GM19351 (cell line): ENCODE results near the gene ZNF827.
A peak's percentile ranks its signal among the peaks of the same experiment; 100 is the strongest.

ENCODE experiments used
- ATAC-seq: cut with Tn5 transposase; IDR thresholded peaks from one replicate; pipeline ENCODE4 v1.9.1; 2021; ENCODE audit warnings: mild to moderate bottlenecking, moderate library complexity; ENCODE audit not compliant: unreplicated experiment

The ZNF827 gene

DNA sequence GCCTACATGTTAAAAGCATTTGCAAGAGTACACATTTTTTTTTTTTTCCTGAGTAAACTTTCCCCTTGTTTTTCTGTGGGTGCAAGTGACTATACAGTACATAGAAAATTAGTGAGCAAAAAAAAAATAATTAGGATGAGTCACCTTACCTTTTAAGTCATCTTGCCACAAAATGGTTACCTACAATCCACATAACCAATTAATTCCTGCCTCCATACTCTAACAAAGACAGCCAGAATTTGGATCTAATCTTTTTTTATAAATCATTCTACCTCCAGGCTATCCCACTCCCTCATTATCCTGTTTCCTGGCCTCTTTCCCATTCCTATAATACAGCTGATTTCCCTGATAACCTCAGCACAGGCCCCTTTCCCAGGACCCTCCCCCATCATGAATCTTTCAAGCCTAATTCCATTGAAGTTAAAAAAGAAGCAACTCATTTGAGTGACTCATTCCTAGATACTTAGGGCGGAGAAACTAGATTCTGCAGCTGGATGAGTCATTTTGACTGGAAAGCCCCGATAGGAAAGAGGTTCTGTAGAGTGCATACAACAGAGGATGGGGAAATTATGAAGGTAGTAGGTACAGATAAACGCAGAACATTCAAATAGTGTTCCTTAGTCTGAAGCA is 130.5 kb downstream of the ZNF827 start:
- peak; percentile 70 for ATAC-seq

- no peak for ATAC-seq
These were observed 133.1 kb downstream of the ZNF827 start for GRCh38 chr4:145805490-145805889.

DNA sequence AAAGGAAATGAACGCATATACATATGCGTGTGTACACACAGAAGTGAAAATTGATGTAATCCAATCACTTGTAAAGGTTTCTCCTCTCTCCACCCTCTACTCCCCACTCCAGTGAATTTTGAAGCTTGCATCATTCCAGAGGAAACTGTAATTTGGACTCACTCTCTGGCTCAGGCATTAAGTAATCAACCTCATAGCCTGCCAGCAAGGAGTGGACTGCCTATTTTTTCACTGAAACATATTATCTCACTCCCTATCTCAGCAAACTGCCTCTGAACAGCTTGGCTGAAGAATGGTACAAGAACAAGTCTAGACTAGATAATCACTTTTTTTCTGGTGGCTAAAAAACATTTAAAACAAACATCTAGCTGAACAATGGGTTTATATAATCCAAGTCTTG is 134.5 kb downstream of the ZNF827 start:
- ATAC-seq, result no peak

DNA sequence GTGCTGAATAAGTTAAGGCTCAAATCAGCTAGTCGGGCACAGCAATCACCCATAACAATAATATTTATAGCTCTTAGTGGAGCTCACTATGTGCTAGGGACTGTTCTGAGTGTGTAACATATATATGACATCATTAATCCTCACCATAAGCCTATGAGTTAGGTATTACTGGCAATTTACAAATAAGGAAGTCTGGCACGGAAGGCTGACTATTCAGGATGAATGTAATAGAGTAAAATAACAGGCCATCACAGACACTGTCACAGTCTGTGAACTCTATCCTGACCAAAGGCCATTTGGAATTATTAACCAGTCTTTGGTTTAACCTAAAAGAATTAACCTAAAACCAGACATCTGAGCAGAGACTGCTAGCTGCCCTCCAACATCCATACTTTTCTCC is 139.4 kb downstream of the ZNF827 start:
- ATAC-seq, result no peak

GRCh38 chr4:145797278-145797677 is 141.3 kb downstream of the ZNF827 start:
- ATAC-seq, result no peak

- no peak for ATAC-seq
These were observed 142.3 kb downstream of the ZNF827 start for GRCh38 chr4:145796346-145796745.

- ATAC-seq, result no peak
These were observed 143.1 kb downstream of the ZNF827 start for GRCh38 chr4:145795521-145795920.

GRCh38 chr4:145792429-145792828 is 146.2 kb downstream of the ZNF827 start:
- no peak for ATAC-seq

DNA sequence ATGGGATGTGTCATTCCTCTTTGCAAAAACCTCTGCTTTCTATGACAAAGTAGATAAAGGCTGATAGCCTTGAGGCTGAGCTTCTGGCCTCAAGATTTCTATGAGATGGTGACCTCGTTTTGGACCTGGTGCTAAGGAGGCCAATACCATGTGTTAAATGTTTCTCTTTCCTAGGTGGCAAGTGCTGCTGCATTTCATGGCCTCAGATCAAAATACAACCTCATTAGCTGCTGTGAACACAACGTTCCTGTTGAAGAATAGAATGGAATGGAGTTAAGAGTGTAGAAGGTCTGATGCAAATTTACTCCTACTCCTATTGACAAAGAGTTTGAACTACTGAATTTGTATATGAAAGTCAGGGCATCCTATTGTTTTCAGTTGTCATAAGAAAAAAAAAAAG is 146.6 kb downstream of the ZNF827 start:
- ATAC-seq, result no peak

DNA sequence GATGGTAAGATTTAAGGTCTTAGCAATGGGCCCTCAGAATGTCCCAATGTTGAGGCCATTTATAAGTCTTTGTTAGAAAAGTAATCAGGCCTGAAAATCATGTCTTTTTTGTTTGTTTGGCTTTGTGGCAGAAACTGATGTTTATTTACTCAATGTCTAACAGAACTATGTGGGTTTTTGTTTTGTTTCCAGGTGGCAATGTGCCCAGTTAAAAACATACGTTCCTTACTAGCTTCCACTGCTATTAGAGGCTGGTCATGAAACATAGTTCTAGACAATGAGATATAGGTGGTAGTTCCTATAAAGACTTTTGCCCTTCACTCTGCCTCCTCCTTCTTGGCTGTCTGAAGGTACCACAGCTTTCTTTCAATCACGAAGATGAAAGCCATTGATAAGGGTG is 149.9 kb downstream of the ZNF827 start:
- ATAC-seq, result no peak

DNA sequence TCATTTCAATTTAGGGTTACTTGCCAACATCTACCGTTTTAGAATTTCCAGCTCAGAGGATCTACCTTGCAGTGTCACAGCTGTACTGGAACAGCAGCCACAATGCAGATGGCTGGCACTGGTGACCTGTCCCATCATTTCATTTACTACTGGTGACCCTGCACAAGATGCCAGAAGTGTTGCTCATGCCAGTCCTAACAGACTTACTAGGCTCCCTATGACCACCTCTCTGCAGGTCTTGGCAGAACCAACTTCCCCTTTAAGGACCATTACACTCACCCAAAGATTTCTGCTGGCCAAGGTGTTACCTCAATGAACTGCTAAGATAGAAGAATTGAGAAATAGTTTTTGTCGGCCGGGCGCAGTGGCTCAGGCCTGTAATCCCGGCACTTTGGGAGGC is 151.8 kb downstream of the ZNF827 start:
- ATAC-seq, result no peak

DNA sequence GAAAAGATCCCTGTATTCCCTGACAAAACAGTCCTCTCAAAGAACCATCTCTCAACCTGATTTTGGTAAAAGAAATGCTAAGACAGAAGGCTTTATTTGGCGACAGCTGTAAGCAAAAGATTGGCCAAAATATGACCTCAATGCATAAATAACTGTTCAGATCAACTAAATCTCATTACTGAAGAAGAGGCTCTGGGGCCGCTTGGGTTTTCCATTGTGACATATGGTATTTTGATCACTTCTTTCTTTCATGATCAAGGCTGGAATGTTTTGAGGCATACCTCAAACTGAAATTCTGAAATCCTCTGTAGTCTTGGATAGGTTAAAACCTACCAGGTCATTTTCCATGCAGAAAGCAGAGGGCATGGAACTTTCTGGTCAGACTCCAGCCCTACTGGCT is 152.4 kb downstream of the ZNF827 start:
- no peak for ATAC-seq

DNA sequence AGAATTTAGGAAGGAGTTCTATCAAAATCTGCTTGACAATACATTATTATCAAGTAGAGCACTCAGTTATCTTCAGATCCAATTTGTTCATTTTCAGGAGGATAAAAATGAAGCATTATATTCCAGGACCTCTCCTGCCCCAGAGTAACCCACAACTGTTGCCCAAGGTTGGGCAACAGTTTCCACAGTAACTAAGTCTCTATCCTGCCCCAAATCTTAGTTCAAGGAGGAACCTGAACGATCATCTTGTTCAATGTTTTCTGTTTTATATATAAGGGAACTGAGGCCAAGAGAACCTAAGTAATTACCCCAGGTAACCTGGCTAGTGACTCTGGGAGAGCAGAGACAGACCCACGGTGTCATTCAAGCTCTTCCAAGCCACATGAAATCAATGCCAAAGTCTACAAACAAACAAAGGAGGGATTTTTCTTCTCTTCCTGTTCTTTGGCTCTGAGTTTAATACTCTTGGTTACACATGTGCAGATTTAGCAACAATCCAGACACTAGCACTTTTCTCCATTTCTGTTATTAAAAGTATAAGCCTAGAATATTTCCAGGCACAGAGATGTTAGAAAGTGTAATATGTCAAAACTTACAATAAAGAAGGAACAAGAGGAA is 153.1 kb downstream of the ZNF827 start:
- no peak for ATAC-seq

- no peak for ATAC-seq
These were observed 154.6 kb downstream of the ZNF827 start for GRCh38 chr4:145784036-145784435.

DNA sequence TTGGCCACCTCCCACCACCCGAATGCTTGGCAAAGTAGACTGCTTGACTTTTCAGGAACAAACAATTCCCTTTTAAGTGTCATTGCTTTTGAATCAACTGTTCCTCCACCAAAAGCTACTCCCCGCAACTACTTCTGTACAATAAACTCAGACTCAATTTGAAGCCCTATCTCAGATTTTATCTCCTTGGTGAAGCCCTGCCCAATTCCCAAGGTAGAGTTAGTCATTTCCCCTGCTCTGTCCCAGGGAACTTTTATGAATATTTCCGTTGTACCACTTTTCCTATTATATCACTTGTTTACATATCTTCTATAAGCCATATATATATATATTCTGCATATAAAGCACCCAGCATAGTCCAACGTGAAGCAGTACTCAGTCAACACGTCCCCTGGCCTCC is 155.9 kb downstream of the ZNF827 start:
- ATAC-seq, result no peak

DNA sequence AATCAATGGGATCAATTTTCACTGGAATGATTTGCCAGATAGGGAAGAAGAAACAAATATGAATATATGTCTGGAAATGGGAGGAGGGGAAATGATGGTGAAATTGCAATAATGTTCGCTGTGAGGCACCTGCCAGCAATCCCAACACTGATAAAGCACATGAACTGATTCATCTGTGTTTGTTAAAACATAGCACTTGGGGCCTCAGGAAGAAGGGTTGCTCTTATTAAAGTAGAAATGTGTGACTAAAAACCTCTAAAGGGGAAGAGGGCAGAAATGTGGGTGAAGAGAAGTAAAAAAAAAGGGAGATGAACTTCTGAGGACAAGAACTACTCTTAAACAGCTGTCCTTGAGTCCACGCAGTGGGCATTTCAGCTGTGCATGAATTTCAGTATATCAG is 157.3 kb downstream of the ZNF827 start:
- ATAC-seq, result no peak

DNA sequence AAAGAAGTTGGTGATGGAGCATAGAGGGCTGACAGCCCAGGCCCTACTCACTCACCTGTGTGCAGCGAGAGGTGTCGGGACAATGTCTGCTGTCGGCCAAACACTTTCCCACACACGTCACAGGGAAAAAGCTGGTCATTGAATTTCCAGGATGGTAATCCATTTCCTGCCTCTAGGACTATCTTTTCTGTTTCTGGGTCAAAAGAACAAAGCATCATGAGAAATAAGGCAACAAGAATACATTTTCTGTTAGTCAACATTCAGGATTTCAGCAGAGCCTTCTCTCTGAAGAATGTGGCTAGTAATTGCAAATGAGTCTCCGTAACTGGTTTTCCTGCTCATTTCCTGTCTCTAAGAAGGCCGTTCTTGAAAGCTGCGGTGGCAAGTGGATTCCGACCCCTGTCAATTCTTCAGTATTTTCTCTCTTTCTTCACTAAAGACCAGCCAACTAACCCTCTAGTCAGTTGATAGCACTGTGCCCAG is 159.3 kb downstream of the ZNF827 start:
- ATAC-seq, result no peak

DNA sequence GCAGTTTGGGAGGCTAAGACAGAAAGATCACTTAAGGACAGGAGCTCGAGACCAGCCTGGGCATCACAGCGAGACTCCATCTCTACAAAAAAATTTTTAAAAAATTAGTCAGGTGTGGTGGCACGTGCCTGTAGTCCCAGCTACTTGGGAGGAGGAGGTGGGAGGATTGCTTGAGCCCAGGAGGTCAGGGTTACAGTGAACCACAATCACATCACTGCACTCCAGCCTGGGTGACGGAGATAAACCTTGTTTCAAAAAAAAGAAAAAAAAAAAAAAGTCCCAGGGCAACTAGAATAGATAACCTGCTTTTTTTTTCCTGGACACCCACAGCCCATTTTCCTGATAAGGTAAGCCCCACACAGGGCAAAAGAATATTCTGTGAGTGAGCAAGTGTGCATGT is 162.4 kb downstream of the ZNF827 start:
- no peak for ATAC-seq

- no peak for ATAC-seq
These were observed 163.2 kb downstream of the ZNF827 start for GRCh38 chr4:145775406-145775805.

DNA sequence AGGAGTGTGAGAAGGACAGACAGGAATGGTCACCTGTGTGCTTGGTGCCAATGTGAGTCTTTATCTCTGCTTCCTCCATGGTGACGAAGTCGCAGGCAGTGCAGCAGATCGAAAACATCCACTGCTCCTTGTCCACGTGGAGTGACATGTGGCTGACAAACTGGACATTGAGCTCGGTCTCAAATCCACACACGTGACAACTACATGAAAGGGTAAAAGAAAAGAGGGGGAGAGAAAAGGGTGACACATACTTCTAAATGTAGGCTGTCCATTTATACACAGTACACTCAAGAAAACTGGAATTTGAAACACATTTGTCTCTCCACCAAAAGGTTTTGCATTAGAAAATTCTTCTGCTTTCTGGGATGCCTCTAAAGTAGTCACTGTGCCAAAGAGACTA is 164.2 kb downstream of the ZNF827 start:
- no peak for ATAC-seq

- peak; percentile 95 for ATAC-seq
These were observed 164.9 kb downstream of the ZNF827 start for GRCh38 chr4:145773581-145774234.

- ATAC-seq, result no peak
These were observed 166.3 kb downstream of the ZNF827 start for GRCh38 chr4:145772347-145772746.
